Measurements from ENCODE around the gene HOXD1.

The HOXD1 gene

DNA sequence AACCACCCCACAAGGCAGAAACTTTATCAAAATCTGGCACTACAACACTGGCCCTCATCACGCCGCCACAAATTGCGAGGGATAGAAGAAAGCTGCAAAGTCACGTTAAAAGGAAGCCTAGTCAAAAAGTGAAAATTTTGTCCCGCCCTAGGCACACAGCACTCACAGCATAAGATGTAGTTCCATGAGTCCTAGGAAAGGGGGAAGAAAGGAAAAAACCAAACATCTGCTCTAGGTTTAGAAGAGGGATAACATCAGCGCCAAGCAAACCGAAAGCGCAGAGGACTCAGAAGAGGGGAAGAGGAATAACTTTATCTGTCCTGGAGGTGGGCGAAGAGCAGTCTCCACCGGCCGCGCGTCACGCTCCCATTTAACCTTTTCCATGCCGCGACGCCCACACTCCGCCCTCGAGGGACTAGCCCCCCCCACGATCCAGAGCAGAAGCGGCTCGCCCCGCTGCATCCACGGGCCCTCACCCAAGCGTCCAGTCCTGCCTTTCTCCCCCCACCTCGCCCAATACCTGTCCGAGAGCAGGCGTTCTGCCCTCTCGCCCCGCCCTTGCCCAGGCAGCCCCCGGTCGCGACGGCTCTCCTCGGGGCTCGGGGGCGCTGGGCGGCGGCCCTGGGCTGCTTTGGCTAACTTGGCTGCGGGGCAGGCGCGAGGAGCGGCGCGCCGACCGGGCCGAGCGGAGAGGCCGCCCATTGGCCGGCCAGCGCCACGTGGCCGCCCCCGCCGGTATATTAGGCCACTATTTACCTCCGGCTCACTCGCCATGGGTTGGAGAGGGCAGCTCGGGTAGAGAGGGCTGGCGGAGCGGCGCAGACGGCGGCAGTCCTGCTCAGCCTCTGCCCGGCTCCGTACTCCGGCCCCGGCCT is at the start of gene HOXD1:
HOXD1 (plus strand) TSS at position 770 of the 875 bp plus-strand sequence. CDS start 134 bp downstream, outside the sequence.
- DNase-seq (ENCODE audit: low read depth in 3 of 3): no peak

DNA sequence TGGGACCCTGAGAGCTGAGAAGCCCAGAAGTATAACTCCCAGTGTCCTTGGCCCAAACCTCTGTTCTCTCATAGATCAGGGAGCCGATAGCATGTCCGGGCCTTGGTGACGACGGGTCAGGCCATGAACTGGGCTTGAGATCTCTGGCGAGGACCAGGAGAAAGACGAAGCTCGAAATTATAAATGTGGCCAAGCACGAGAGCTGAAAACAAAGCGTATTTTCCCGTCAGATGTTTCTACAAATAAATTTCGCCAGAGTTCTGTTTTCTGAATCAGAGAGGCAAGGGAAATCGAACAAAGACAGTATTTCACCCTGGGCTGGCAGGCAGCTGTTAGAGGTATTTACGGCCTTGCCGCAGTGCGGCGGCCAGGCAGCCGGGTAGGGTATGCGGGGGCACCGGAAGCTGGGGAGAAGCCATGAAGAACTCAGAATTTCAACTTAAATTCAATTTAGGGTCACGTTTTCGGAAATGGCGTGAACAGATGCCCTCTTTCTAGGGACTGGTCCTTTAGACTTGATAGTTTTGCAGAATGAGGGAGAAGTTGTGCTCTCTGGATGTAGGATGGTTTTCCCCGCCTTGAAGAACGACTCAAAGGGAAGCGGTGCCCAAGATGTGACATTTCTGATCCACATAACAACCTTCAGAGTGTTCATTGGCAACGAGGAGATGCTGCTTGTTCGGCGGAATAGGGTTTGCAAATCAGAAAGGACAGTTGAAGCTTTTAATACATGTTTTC is 49.4 kb upstream of the HOXD1 start:
- DNase-seq (ENCODE audit: low read depth in 3 of 3): no peak

DNA sequence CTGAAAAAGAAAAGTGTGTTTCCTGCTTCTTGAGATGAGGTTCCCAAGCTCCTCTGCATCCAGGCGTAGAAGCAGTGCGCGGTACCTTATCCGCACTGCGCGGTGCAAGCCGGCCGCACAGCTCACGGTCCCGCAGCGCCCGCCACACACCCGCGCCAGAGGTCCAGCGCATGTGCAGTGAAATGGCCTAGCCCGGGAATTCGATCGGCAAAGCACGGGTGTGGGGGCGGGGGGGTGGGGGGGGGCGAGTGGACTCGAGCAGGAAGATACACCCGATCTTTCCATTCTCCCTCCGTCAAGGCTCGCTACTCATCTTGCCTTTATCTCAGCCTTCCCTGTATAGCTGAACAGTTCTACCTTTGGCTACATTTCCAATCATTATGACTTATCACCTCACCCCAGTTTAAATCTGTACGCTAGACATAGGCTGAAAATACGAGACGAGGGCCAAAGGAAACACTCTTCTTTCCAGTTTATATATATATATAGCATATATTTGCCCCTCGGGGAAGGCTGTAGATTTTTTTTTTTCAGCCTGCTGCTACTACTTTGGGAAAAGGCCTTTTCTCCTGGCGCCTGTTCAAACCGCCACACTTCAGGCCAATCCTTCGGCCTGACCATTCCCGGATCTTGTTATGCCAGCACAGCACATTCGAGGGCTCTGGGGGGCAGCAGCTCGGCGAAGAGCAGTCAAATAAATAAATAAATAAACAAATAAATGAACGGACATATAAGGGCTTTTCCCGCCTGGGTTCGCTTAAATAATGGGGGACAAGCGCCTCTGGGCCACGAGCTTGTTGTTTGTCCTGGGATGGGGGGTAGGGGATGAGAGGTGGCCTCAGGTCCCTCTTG is 48.6 kb upstream of the HOXD1 start:
- no peak for DNase-seq (ENCODE audit: low read depth in 3 of 3)

- DNase-seq (ENCODE audit: low read depth in 3 of 3): peak; percentile 8 to 65 (median 30)
Measured at GRCh38 chr2:176140513-176141317, 47.8 kb upstream of the HOXD1 start.

DNA sequence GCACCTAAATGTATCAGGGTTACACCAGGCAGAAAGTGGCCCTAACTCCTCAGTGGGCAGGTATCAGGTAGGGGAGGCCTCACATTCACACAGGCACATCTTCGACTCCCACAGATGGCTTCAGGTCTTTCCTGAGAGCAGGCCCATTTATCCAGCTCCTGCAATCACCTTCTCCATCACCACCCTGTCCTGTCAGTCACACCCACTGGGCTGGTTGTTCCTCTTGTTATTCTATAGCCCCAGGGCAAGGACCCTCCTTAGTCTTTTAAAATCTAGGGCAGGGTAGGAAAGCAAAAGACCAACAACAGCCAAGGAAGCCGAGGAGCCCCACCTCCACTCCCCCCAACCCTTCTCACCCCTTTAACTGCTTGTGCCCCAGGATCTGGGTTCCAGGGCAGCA is 46.2 kb upstream of the HOXD1 start:
- no peak for DNase-seq (ENCODE audit: low read depth in 3 of 3)

DNA sequence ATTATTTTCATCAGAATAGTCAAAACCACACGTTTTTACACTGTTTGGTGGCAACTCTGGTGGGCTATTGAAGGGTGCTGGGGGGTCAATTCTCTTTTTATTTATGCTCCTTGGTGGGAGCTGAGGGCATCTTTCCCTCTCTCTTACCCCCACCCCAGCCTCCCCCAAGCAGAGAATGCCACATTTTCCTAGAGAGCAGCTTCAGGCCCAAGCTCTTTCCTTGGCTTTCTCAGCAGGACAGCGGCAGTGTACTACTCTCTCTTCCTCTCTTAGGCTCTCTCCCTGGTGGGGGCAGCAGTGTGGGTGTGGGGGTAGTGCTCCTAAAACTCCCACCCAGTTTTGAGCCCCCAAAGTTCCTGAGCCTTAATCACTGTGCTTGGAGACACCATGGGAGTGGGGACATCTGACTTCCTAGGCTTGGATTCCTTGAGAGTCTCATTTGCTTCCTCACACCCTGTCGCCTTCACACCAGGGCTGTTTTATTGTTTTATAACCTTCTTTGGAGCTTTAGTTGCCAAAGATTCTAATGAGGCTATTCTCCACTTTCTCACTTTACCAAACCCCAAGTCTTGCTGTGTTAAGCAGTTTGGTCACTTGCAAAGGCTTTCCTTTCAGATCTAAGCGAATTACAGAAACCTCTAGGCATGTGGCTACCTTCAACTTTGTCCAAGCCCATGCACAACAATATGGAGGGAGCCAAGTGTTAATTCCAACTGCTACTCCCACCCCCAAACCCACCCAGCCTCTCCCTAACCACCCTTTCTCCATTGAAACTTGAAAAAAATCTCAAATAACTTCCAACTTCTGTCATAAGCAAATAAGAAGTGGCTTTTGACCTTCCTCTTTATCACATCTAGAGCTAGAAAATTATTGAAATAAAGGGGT is 43.1 kb upstream of the HOXD1 start:
- no peak for DNase-seq (ENCODE audit: low read depth in 3 of 3)

DNA sequence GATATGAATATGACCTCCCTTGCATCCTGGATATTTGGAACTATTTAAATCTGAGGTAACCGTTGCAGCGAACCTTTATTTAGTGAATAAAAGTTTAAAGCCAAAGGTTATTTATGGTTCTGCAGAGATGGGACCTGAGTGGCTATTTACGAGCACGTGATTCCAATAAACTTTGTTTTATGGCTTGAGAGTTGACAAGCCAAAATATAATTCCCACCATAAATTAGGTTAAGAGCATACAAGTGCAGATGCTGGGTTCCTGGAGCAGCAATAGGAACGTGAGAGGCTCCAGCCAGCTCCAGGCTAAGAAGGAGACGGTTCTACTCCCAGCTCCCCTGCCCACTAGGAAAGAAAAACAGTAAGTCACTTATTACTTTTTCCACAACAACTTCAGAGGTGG is 42.4 kb upstream of the HOXD1 start:
- no peak for DNase-seq (ENCODE audit: low read depth in 3 of 3)

DNA sequence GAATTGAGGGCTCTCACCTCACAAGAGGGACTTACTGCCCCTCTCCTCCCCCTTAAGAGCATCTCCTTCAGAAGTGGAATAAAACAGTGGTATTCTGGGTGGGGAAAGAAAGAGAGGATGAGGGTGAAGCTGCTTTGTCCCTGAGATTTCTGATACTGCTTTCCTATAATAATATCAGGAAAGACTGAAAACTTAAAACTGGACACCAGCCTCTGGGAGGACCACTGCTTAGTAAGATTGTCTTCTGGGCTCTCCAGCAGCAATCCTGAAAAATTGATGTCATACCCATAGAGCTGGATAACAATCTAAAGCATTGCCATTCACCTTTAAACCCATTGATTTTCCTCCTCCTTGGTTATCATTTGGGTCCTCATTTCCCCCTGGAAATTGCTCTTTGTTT is 41.8 kb upstream of the HOXD1 start:
- DNase-seq (ENCODE audit: low read depth in 3 of 3): no peak

- DNase-seq (ENCODE audit: low read depth in 3 of 3): no peak
Measured at GRCh38 chr2:176147210-176147799, 41.2 kb upstream of the HOXD1 start.

GRCh38 chr2:176147800-176148496 is 40.5 kb upstream of the HOXD1 start:
- DNase-seq (ENCODE audit: low read depth in 3 of 3): no peak

- no peak for DNase-seq (ENCODE audit: low read depth in 3 of 3)
Measured at GRCh38 chr2:176148751-176149421, 39.6 kb upstream of the HOXD1 start.

DNA sequence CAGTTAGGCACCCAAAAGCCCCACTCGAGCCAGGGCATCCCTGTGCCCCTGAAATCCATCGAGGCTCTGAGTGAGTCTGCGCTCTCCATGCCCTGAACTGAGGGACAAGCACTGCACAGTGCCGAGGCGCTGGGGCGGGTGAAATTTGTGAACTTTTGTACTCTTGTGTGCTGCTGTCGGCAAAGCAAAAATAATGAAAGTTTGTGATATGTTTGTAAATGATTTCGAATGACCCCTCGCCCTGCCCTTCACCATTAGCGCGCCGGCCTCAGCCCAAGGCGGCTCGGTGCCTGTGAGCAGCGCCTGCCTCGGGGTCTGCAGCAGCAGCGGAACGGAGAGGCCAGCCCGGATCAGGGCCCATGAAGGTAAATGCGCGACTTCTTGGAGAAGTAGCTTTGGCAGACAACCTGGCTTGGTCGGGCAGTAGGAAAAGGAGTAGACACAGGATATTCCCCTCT is 39.0 kb upstream of the HOXD1 start:
- no peak for DNase-seq (ENCODE audit: low read depth in 3 of 3)

GRCh38 chr2:176149939-176150583 is 38.4 kb upstream of the HOXD1 start:
- no peak for DNase-seq (ENCODE audit: low read depth in 3 of 3)

- no peak for DNase-seq (ENCODE audit: low read depth in 3 of 3)
Measured at GRCh38 chr2:176150584-176151441, 37.7 kb upstream of the HOXD1 start.

DNA sequence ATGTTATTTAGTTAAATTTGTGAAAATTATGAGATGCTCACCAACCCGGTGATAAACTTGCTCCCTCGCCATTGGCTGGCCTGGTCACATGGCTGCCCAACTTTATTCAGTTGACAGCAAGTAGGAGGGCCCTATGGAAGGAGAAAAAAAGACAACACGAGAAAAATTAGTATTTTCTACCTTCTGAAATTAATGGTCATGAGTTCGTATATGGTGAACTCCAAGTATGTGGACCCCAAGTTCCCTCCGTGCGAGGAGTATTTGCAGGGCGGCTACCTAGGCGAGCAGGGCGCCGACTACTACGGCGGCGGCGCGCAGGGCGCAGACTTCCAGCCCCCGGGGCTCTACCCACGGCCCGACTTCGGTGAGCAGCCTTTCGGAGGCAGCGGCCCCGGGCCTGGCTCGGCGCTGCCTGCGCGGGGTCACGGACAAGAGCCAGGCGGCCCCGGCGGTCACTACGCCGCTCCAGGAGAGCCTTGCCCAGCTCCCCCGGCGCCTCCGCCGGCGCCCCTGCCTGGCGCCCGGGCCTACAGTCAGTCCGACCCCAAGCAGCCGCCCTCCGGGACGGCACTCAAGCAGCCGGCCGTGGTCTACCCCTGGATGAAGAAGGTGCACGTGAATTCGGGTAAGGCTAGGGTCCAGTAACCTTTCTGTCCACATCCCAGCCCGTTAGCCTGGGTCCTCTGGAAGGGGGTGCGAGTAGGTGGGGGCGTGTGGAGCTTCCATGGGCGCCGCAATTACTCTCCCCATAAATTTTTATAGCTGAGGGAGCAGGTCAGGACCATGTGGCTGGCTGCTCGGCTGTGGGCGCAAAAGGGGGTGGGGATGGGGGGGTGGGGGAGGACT is 36.8 kb upstream of the HOXD1 start, which contains the start of gene HOXD4:
HOXD4 (plus strand) TSS at position 109 of the 846 bp plus-strand sequence; CDS start at position 193, 84 bp downstream.
- DNase-seq (ENCODE audit: low read depth in 3 of 3): no peak

Measured in stimulated activated CD4-positive, alpha-beta T cell treated with anti-CD3 and anti-CD28 coated beads, TNF-alpha, amount 100 ng/mL, for 24 hours (primary cell).